ENCODE results near the gene LMTK3. TPM values are rescaled to one million over a fixed set of nuclear protein-coding genes. Genes with fewer than 3 reads are reported as not detected.

LMTK3 gene
- total RNA-seq, 3 donors from 2014 or later (not counting 1 experiment from before 2014, with no cell fraction given): 0.64 to 2.9 (median 1.9) TPM

DNA sequence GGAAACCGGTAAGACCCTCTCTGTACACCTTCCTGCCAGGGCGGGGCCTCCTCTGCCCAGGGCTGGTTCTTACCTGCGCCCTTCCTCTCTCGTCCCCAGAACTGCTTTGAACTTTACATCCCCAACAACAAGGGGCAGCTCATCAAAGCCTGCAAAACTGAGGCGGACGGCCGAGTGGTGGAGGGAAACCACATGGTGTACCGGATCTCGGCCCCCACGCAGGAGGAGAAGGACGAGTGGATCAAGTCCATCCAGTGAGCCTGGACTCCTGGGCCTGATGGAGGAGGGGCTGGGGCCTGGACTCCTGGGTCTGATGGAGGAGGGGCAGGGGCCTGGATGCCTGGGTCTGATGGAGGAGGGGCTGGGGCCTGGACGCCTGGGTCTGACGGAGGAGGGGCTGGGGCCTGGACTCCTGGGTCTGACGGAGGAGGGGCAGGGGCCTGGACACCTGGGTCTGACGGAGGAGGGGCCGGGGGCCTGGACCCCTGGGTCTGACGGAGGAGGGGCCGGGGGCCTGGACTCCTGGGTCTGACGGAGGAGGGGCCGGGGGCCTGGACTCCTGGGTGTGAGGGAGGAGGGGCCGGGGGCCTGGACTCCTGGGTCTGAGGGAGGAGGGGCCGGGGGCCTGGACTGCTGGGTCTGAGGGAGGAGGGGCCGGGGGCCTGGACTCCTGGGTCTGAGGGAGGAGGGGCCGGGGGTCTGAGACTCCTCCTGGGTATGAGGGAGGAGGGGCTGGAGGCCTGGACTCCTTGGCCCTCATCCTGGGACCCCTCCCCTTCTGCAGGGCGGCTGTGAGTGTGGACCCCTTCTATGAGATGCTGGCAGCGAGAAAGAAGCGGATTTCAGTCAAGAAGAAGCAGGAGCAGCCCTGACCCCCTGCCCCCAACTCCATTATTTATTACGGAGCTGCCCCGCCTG lies 33.0 kb downstream of the LMTK3 start:
- DNase-seq: no peak
- H3K9me3 ChIP-seq (ENCODE audit: control insufficient read depth, insufficient read depth, low read length): no peaks in the 10 kb centered on the region
- H3K27me3 Mint-ChIP-seq (ENCODE audit: low read depth in 2 of 2): no peaks in the 10 kb centered on the region
- 93% methylated on average over 29 of the region's 29 CpGs for WGBS (ENCODE audit: insufficient coverage)
- no peaks in the 10 kb centered on the region for H3K9me3 Mint-ChIP-seq
- H3K27ac ChIP-seq (ENCODE audit: low read length): no peak overlapping the region
- H3K36me3 ChIP-seq (ENCODE audit: control insufficient read depth, insufficient read depth, low read length): peaks cover 19% of the 10 kb centered on the region
- no peak overlapping the region for H3K4me3 Mint-ChIP-seq
- intact Hi-C loops (cut with micrococcal nuclease): no loop called here
- TF ChIP-seq, protein P1, sequence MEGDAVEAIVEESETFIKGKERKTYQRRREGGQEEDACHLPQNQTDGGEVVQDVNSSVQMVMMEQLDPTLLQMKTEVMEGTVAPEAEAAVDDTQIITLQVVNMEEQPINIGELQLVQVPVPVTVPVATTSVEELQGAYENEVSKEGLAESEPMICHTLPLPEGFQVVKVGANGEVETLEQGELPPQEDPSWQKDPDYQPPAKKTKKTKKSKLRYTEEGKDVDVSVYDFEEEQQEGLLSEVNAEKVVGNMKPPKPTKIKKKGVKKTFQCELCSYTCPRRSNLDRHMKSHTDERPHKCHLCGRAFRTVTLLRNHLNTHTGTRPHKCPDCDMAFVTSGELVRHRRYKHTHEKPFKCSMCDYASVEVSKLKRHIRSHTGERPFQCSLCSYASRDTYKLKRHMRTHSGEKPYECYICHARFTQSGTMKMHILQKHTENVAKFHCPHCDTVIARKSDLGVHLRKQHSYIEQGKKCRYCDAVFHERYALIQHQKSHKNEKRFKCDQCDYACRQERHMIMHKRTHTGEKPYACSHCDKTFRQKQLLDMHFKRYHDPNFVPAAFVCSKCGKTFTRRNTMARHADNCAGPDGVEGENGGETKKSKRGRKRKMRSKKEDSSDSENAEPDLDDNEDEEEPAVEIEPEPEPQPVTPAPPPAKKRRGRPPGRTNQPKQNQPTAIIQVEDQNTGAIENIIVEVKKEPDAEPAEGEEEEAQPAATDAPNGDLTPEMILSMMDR (IDR thresholded peaks at IDR 0.05): no peak
- ATAC-seq: no peak
- H3K27me3 ChIP-seq (ENCODE audit: control insufficient read depth, insufficient read depth, low read length): no peaks in the 10 kb centered on the region
- H3K4me1 Mint-ChIP-seq: peaks cover 19 to 35% of the 10 kb centered on the region in 2 donors
- H3K36me3 Mint-ChIP-seq: no peaks in the 10 kb centered on the region
- peak overlapping the region in 1 of 2 donors; percentile 58 for H3K27ac Mint-ChIP-seq
- no peak overlapping the region for H3K4me3 ChIP-seq (ENCODE audit: low read length)
- H3K4me1 ChIP-seq (ENCODE audit: control insufficient read depth, insufficient read depth, low read length): peaks cover 35% of the 10 kb centered on the region

DNA sequence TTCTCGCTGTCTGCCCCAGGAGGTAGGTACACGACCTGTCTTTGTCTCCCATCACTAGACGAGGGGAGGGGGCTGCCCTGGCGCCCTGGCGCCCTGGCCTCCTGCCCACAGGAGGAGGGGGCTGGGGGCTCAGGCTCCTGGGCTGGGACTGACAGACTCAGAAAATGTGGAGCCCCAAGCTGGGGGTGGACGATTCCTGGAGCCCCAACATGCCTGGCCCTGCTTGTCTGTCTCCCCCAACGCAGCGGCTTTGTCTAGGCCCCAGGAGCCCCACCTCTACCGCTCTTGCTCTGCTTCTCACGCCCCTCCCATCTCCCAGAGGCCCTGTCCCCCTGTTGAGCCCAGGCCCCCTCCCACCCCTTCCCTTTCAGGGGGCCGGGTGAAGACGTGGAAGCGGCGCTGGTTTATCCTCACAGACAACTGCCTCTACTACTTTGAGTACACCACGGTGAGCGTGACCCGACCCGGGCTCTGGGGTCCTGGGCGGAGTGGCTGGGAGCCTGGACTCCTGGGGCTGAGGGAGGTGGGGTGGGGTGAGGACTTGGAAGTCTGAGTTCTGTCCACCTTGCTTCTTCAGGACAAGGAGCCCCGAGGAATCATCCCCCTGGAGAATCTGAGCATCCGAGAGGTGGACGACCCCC lies 33.8 kb downstream of the LMTK3 start:
- H3K36me3 ChIP-seq (ENCODE audit: control insufficient read depth, insufficient read depth, low read length): peaks cover 27% of the 10 kb centered on the region
- H3K27me3 ChIP-seq (ENCODE audit: control insufficient read depth, insufficient read depth, low read length): no peaks in the 10 kb centered on the region
- H3K4me1 ChIP-seq (ENCODE audit: control insufficient read depth, insufficient read depth, low read length): peaks cover 37% of the 10 kb centered on the region
- WGBS (ENCODE audit: insufficient coverage): 91% methylated on average over 22 of the region's 22 CpGs
- Mint-ChIP-seq H3K4me3 (no peak overlapping the region), H3K9me3 (no peaks in the 10 kb centered on the region), H3K27me3 (ENCODE audit: low read depth in 2 of 2) (no peaks in the 10 kb centered on the region), H3K36me3 (no peaks in the 10 kb centered on the region), H3K4me1 (peaks cover 23 to 43% of the 10 kb centered on the region in 2 donors), H3K27ac (no peak overlapping the region)
- intact Hi-C loops (cut with micrococcal nuclease): no loop called here
- no peak for DNase-seq
- TF ChIP-seq, protein P1 (IDR thresholded peaks at IDR 0.05): no peak
- ATAC-seq: no peak
- no peaks in the 10 kb centered on the region for H3K9me3 ChIP-seq (ENCODE audit: control insufficient read depth, insufficient read depth, low read length)
- no peak overlapping the region for H3K27ac ChIP-seq (ENCODE audit: low read length)
- no peak overlapping the region for H3K4me3 ChIP-seq (ENCODE audit: low read length)

DNA sequence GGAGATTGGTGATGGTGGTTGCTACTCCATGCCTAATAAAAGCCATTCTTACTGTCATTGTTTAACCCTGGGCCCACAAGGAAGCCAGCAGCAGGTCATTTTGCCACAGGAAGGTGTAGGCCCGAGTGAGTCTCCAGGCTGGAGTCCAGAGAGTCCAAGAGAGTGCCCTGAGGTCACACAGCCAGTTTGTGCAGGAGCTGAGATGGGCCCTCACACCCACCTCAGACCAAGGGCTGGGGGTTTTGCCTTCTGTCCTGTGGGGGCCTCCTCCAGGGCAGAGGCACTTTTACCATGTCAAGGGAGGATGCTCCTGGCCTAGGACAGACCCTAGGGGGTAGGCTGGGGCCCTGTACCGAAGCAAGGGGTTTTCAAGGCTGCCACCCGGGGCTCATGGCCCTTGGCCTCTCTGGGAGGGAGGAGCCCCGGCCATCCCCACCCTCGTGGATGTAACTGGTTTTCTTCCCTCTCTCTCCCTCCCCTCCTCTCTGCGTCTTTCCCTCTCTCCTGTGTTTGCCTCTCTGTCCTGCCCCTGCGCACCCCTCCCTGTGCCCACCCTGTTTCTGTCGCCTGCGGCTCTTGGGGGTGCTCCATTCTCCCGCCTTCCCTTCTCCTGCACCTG lies 34.5 kb downstream of the LMTK3 start:
- no peaks in the 10 kb centered on the region for H3K27me3 ChIP-seq (ENCODE audit: control insufficient read depth, insufficient read depth, low read length)
- no peak for ATAC-seq
- H3K4me1 Mint-ChIP-seq: peaks cover 23 to 47% of the 10 kb centered on the region in 2 donors
- TF ChIP-seq, protein P1 (IDR thresholded peaks at IDR 0.05): no peak
- no peaks in the 10 kb centered on the region for H3K9me3 Mint-ChIP-seq
- H3K27ac ChIP-seq (ENCODE audit: low read length): no peak overlapping the region
- no peaks in the 10 kb centered on the region for H3K9me3 ChIP-seq (ENCODE audit: control insufficient read depth, insufficient read depth, low read length)
- no peaks in the 10 kb centered on the region for H3K27me3 Mint-ChIP-seq (ENCODE audit: low read depth in 2 of 2)
- peaks cover 37% of the 10 kb centered on the region for H3K4me1 ChIP-seq (ENCODE audit: control insufficient read depth, insufficient read depth, low read length)
- H3K27ac Mint-ChIP-seq: no peak overlapping the region
- DNase-seq: no peak
- 90% methylated on average over 10 of the region's 10 CpGs for WGBS (ENCODE audit: insufficient coverage)
- H3K36me3 Mint-ChIP-seq: no peaks in the 10 kb centered on the region
- no peak overlapping the region for H3K4me3 ChIP-seq (ENCODE audit: low read length)
- H3K4me3 Mint-ChIP-seq: no peak overlapping the region
- intact Hi-C loops (cut with micrococcal nuclease): no loop called here
- H3K36me3 ChIP-seq (ENCODE audit: control insufficient read depth, insufficient read depth, low read length): peaks cover 30% of the 10 kb centered on the region
